AG04450 (cell line): Measurements from ENCODE around the gene TRA2A. TPM values are rescaled to one million over a fixed set of nuclear protein-coding genes. Genes with fewer than 3 reads are reported as not detected.
A peak's percentile ranks its signal among the peaks of the same experiment; 100 is the strongest.

Experiments
- CTCF ChIA-PET: fragments of 300-600, 350-600 bp; formaldehyde crosslinking; extraction: SDS; loops from one replicate; lab custom pipeline; 2022; ENCODE audit warnings: antibody characterized with exemption, inconsistent platforms; lab: Charles Lee
- POLR2A ChIA-PET: fragments of 350-600 bp; formaldehyde crosslinking; extraction: SDS; loops from one replicate; lab custom pipeline; 2021; ENCODE audit warnings: antibody characterized with exemption, inconsistent platforms; lab: Yijun Ruan, JAX
- DNase-seq: peaks from one replicate; pipeline ENCODE4 v3.0.0-alpha.2; 2011; ENCODE audit warnings: low read depth, low spot score
- H3K27ac ChIP-seq: one replicate; pipeline ENCODE4 v1.5.1; 2012; ENCODE audit warnings: low read depth, low read length, control low read depth
- H3K27me3 ChIP-seq: one replicate; pipeline ENCODE4 v1.6.0; 2012; ENCODE audit warnings: low read length; ENCODE audit not compliant: control insufficient read depth, insufficient read depth
- H3K4me3 ChIP-seq: 2 replicates; pipeline ENCODE4 v1.5.1; 2011; ENCODE audit warnings: mild to moderate bottlenecking, low read depth, low read length, control low read depth
- H3K9me3 ChIP-seq: 2 replicates; pipeline ENCODE4 v1.5.1; 2012; ENCODE audit warnings: low read length; ENCODE audit not compliant: control insufficient read depth, insufficient read depth
- CTCF ChIP-seq: IDR thresholded peaks from 2 replicates; pipeline ENCODE4 v1.5.1; 2011; ENCODE audit warnings: low read depth, low read length, control low read depth, inconsistent platforms
- polyA plus RNA-seq: library from polyadenylated mRNA; depleted of rRNA; stranded (reverse); fragments of >200 nt; gene quantifications from 2 replicates; pipeline ENCODE4 v1.2.3, GENCODE V29; 2011

The TRA2A gene
- polyA plus RNA-seq, 1 experiment, result 78.8 TPM

DNA sequence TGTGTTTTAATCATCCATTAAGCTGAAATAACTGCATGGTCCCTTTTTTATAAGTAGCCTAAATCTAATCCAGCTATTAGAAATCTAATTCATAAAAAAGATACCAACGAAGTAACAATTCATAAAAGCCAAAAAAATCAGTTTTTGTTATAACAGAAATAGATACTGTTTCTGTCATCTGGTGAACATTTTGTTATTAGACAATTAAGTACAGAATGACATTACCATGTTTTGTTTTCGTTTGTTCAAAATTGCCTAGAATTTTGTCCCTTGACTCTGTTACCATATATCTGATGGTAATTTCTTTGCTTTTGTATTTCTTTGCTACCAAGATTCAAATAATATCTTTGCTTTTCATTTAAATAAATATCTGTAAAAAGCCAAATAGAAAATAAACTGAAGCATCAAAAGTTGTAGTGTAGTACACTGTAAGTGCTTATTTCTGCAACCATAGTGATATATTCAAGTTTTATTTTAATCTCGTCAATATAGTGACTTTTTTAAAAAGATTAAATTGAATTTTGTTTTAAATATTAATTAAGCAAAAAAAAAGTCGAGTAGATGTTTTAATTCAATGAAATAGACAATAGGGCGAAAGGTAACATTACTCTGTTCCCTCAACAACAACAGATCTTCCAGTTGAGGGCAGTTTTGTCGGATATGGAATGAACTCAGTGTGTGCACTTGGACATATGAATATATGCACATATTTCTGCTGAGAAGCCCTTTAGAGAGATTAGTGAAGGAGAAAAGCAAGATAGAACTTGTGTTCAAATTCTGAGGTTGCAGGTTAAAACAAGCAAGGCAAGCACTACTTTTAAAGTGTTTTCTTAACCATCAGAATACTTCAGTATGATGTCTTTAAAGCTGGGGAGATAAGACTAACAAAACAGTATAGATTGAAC, 53.6 kb downstream of the TRA2A start:
- ChIA-PET POLR2A (interaction anchor here (0.6 kb wide), 1 partner anchor 51 kb away, joined by 3 read pairs; no protein-coding TSS in a partner anchor), CTCF (interaction anchor here (0.6 to 1.5 kb wide), 5 partner anchors 11 to 205 kb away, joined by 3 to 7 read pairs (median 3); no protein-coding TSS in a partner anchor)
- H3K9me3 ChIP-seq, result no peaks in the 10 kb centered on the region
- no peaks in the 10 kb centered on the region for H3K27me3 ChIP-seq
- no peak overlapping the region for H3K27ac ChIP-seq
- TF ChIP-seq CTCF, result no peak
- no peak for DNase-seq
- H3K4me3 ChIP-seq, result no peak overlapping the region

GRCh38 chr7:23477157-23477499, 54.7 kb downstream of the TRA2A start:
- POLR2A ChIA-PET, result no interaction called here
- no peak for DNase-seq
- H3K4me3 ChIP-seq, result no peak overlapping the region
- no peaks in the 10 kb centered on the region for H3K9me3 ChIP-seq
- H3K27me3 ChIP-seq, result no peaks in the 10 kb centered on the region
- TF ChIP-seq CTCF, result no peak
- CTCF ChIA-PET, result interaction anchor here (0.7 to 0.9 kb wide), 3 partner anchors 13 to 215 kb away, joined by 3 to 4 read pairs (median 3); no protein-coding TSS in a partner anchor
- H3K27ac ChIP-seq, result no peak overlapping the region

- no peaks in the 10 kb centered on the region for H3K27me3 ChIP-seq
- ChIA-PET POLR2A (no interaction called here), CTCF (interaction anchor here (0.7 kb wide), 1 partner anchor 214 kb away, joined by 3 read pairs; no protein-coding TSS in a partner anchor)
- H3K9me3 ChIP-seq, result no peaks in the 10 kb centered on the region
- no peak overlapping the region for H3K27ac ChIP-seq
- H3K4me3 ChIP-seq, result no peak overlapping the region
- TF ChIP-seq CTCF, result no peak
- DNase-seq, result no peak
Observed at GRCh38 chr7:23476286-23477156, 55.3 kb downstream of the TRA2A start.

DNA sequence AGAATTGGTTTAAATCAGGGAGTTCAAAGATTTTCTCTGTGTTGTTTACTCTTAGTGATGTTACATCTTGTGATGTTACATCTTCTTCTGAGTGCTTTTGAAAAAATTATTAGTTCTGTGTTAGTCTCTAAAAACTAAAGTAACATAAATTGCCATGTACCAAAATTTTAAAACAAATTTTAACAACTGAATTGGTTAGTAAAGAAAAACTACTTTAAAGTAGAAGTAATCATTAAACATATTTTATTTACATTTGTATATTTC, 56.3 kb downstream of the TRA2A start:
- ChIA-PET CTCF (no interaction called here), POLR2A (no interaction called here)
- Histone ChIP-seq H3K27me3 (no peaks in the 10 kb centered on the region), H3K4me3 (peak overlapping the region; percentile 82), H3K27ac (no peak overlapping the region), H3K9me3 (no peaks in the 10 kb centered on the region)
- no peak for TF ChIP-seq CTCF
- no peak for DNase-seq
